ENCODE results near the gene NDP.

NDP gene

GRCh38 chrX:43973249-43974099, at the start of gene NDP:
Gene NDP (minus strand): TSS chrX:43973390. CDS start chrX:43958645, 14,745 bp downstream.
- TF ChIP-seq CTCF (IDR thresholded peaks at IDR 0.05; ENCODE audit: control insufficient read depth, extremely low read depth, insufficient read depth), result no peak
- peak within 1 kb of the TSS; percentile 35 for H3K4me3 ChIP-seq (ENCODE audit: low read depth, low read length)
- peak; percentile 7 for DNase-seq (ENCODE audit: low read depth)

- H3K4me3 ChIP-seq (ENCODE audit: low read depth, low read length), result no peak overlapping the region
- TF ChIP-seq CTCF (IDR thresholded peaks at IDR 0.05; ENCODE audit: control insufficient read depth, extremely low read depth, insufficient read depth), result no peak
- no peak for DNase-seq (ENCODE audit: low read depth)
These were observed 49.8 kb upstream of the NDP start for GRCh38 chrX:44022964-44023363.

- no peak for DNase-seq (ENCODE audit: low read depth)
- no peak overlapping the region for H3K4me3 ChIP-seq (ENCODE audit: low read depth, low read length)
- TF ChIP-seq CTCF (IDR thresholded peaks at IDR 0.05; ENCODE audit: control insufficient read depth, extremely low read depth, insufficient read depth), result no peak
These were observed 47.5 kb upstream of the NDP start for GRCh38 chrX:44020693-44021092.

- TF ChIP-seq CTCF (IDR thresholded peaks at IDR 0.05; ENCODE audit: control insufficient read depth, extremely low read depth, insufficient read depth), result no peak
- no peak for DNase-seq (ENCODE audit: low read depth)
- H3K4me3 ChIP-seq (ENCODE audit: low read depth, low read length), result no peak overlapping the region
These were observed 46.7 kb upstream of the NDP start for GRCh38 chrX:44019911-44020310.

GRCh38 chrX:44017676-44018075, 44.5 kb upstream of the NDP start:
- DNase-seq (ENCODE audit: low read depth), result no peak
- no peak for TF ChIP-seq CTCF (IDR thresholded peaks at IDR 0.05; ENCODE audit: control insufficient read depth, extremely low read depth, insufficient read depth)
- no peak overlapping the region for H3K4me3 ChIP-seq (ENCODE audit: low read depth, low read length)

GRCh38 chrX:44016906-44017305, 43.7 kb upstream of the NDP start:
- no peak for DNase-seq (ENCODE audit: low read depth)
- no peak for TF ChIP-seq CTCF (IDR thresholded peaks at IDR 0.05; ENCODE audit: control insufficient read depth, extremely low read depth, insufficient read depth)
- H3K4me3 ChIP-seq (ENCODE audit: low read depth, low read length), result no peak overlapping the region

Measured in LNCaP clone FGC (cell line).